Cardiac muscle cell (in vitro differentiated cells and primary cell): Measurements from ENCODE around the gene KLK4. TPM values are rescaled to one million over a fixed set of nuclear protein-coding genes. Genes with fewer than 3 reads are reported as not detected.
A peak's percentile ranks its signal among the peaks of the same experiment; 100 is the strongest.

Experiments
- DNase-seq, 2 donors: peaks; one replicate each; pipeline versions ENCODE4 v3.0.0 to v3.0.0-alpha.2; 2010 to 2017; ENCODE audit warnings: low read depth in 1 of 2, low spot score in 1 of 2
- H3K27ac ChIP-seq: fragments of 200-600 bp; sonication (generic); 2 replicates; pipeline ENCODE4 v1.5.1; 2016
- H3K27me3 ChIP-seq: fragments of 200-600 bp; sonication (generic); 2 replicates; pipeline ENCODE4 v1.6.0; 2016; ENCODE audit warnings: control low read depth
- H3K36me3 ChIP-seq: fragments of 200-600 bp; sonication (generic); 2 replicates; pipeline ENCODE4 v1.5.1; 2016; ENCODE audit warnings: control low read depth
- H3K4me1 ChIP-seq: fragments of 200-600 bp; sonication (generic); 2 replicates; pipeline ENCODE4 v1.8.1; 2017; ENCODE audit warnings: low read depth, mild to moderate bottlenecking, mixed run types
- H3K4me3 ChIP-seq: fragments of 200-600 bp; sonication (generic); 2 replicates; pipeline ENCODE4 v1.5.1; 2016; ENCODE audit warnings: mild to moderate bottlenecking
- H3K9me3 ChIP-seq: fragments of 200-600 bp; sonication (generic); 2 replicates; pipeline ENCODE4 v1.5.1; 2017; ENCODE audit warnings: low read depth, mild to moderate bottlenecking, control low read depth
- CTCF ChIP-seq: IDR thresholded peaks from 2 replicates; pipeline ENCODE4 v1.5.1; 2012; ENCODE audit warnings: low read depth, mild to moderate bottlenecking, low read length
- polyA plus RNA-seq: library from polyadenylated mRNA; unstranded; fragments of >200 nt; fragmentation: Nextera tagmentation; extraction: Ambion mirVana; gene quantifications from 2 replicates; pipeline ENCODE4 v1.2.1, GENCODE V29; 2016
- total RNA-seq: library from RNA; depleted of rRNA; stranded (reverse); fragments of >200 nt; gene quantifications from 2 replicates; pipeline ENCODE4 v1.2.3, GENCODE V29; 2016

KLK4 gene
- total and polyA plus RNA-seq, 2 experiments from 2014 or later: not detected

- H3K27ac ChIP-seq: no peak overlapping the region
- H3K4me1 ChIP-seq: no peaks in the 10 kb centered on the region
- no peak for TF ChIP-seq CTCF
- H3K27me3 ChIP-seq: peaks cover 3% of the 10 kb centered on the region
- H3K9me3 ChIP-seq: no peaks in the 10 kb centered on the region
- H3K36me3 ChIP-seq: no peaks in the 10 kb centered on the region
- DNase-seq: peak in 1 of 2 donors; percentile 13
- no peak overlapping the region for H3K4me3 ChIP-seq
Measured at GRCh38 chr19:50890422-50891252, 20.6 kb downstream of the KLK4 start.

- no peak for TF ChIP-seq CTCF
- no peak for DNase-seq
- Histone ChIP-seq H3K27me3 (peaks cover 10% of the 10 kb centered on the region), H3K9me3 (no peaks in the 10 kb centered on the region), H3K36me3 (no peaks in the 10 kb centered on the region), H3K27ac (no peak overlapping the region), H3K4me3 (no peak overlapping the region), H3K4me1 (no peaks in the 10 kb centered on the region)
Measured at GRCh38 chr19:50889638-50890037, 21.6 kb downstream of the KLK4 start.

- Histone ChIP-seq H3K27me3 (peaks cover 22% of the 10 kb centered on the region), H3K9me3 (no peaks in the 10 kb centered on the region), H3K4me3 (no peak overlapping the region), H3K27ac (no peak overlapping the region), H3K4me1 (no peaks in the 10 kb centered on the region), H3K36me3 (no peaks in the 10 kb centered on the region)
- no peak for TF ChIP-seq CTCF
- no peak for DNase-seq
Measured at GRCh38 chr19:50882188-50882587, 29.0 kb downstream of the KLK4 start.

GRCh38 chr19:50880241-50880640, 31.0 kb downstream of the KLK4 start:
- Histone ChIP-seq H3K27ac (no peak overlapping the region), H3K36me3 (no peaks in the 10 kb centered on the region), H3K4me3 (no peak overlapping the region), H3K9me3 (no peaks in the 10 kb centered on the region), H3K27me3 (peaks cover 33% of the 10 kb centered on the region), H3K4me1 (no peaks in the 10 kb centered on the region)
- TF ChIP-seq CTCF: no peak
- no peak for DNase-seq

- Histone ChIP-seq H3K9me3 (no peaks in the 10 kb centered on the region), H3K36me3 (no peaks in the 10 kb centered on the region), H3K4me1 (no peaks in the 10 kb centered on the region), H3K27me3 (peaks cover 34% of the 10 kb centered on the region), H3K4me3 (no peak overlapping the region), H3K27ac (no peak overlapping the region)
- no peak for TF ChIP-seq CTCF
- no peak for DNase-seq
Measured at GRCh38 chr19:50878851-50879250, 32.3 kb downstream of the KLK4 start.
